Measurements from ENCODE around the gene ASF1B.

The ASF1B gene

GRCh38 chr19:14106840-14107239 is 29.5 kb downstream of the ASF1B start:
- DNase-seq, result no peak

- no peak for DNase-seq
Observed at GRCh38 chr19:14105680-14106079, 30.7 kb downstream of the ASF1B start.

DNA sequence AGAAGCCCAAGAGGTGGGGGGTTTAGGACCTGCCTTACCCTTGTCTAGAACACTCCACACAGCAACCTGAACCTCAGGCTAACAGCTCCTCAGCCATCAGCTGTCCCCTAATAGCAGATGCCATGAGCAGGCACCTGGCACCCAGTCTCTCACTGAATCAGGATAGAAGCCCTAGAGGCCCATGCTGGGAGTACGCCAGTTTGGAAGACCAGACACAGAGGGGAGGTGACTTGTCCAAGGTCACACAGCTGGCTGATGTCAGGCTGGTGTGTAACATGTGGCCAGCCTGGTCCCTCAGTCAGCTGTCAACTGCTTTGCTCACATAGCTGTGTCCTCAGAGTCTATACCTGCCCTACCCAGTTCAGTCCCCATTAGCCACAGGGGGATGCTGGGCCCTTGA is 33.1 kb downstream of the ASF1B start:
- DNase-seq, result no peak

- DNase-seq, result no peak
Observed at GRCh38 chr19:14102756-14103155, 33.6 kb downstream of the ASF1B start.

DNA sequence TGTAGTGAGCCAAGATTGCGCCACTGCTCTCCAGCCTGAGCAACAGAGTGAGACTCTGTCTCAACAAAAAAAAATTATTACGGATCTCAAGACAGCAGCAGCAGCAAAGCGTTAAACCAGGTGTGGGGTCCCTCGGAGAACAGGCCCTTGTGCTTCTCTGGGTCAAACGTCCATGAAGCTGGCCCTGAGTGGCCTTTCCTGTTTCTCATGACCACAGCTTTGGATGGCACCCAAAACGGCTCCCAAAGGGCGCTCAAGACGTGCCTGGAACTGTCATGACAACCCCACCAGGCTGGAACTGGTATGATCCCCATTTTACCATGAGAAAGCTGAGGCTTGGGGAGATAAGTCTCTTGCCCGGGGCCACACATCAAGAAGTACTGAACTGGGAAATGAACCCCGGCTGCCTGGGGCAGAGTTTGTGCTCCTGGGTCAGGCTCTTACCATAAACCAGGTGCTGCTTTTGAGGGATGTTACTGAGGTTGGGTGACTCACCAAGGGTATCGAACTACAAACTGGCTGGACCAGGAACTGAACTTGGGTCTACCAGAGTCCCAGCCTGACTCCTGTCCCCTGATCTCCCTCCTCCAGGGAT is 34.2 kb downstream of the ASF1B start:
- no peak for DNase-seq

DNA sequence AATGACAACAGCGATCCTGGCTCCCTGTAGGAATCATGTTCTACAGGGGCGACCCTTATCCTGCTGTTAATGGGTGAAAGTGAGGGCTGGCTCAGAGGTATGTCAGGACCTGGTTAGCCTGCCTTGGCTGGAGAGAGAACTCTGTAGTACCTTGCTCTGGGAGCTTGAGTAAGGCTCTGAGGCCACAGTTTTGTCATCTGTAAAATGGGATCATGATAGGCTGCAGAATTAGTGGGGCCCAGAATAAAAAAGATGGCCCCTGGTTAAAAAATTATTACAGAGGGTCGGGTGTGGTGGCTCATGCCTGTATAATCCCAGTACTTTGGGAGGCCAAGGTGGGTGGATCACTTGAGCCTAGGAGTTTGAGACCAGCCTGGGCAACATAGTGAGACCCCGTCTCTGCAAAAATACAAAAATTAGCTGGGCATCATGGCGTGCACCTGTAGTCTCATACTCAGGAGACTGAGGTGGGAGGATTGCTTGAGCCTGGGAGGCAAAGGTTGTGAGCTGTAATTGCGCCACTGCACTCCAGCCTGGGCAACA is 35.3 kb downstream of the ASF1B start:
- no peak for DNase-seq

- no peak for DNase-seq
Observed at GRCh38 chr19:14097532-14098151, 38.7 kb downstream of the ASF1B start.

DNA sequence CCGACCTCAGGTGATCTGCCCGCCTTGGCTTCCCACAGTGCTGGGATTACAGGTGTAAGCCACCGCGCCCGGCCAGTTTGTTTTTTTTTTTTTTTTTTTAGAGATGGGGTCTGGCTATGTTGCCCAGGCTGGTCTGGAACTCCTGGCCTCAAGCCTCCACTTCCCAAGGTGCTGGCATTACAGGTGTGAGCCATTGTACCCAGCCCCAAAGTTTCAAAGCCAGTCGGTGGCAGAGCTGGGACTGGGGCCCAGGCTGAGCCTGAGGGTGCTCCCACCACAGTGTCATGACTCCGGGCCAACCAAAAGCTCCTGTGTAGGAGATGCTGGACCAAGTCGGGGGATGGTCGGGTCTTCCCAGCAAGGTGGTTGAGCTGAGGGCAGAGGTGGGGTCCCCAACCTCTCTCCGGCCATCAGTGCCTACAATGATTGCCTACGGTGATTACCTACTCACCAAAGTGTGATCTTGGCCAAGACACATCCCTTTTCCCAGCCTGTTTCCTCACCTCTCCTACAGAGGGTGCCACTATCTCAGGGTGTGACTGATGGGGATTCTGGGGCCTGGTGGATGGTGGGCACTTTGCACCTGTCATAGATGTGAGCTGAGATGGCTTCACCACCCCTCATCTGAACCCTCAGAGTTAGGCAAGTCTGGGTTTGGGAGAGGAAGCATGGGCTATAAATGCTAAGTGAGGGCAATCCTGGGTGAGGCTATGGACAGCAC is 40.0 kb downstream of the ASF1B start:
- no peak for DNase-seq

DNA sequence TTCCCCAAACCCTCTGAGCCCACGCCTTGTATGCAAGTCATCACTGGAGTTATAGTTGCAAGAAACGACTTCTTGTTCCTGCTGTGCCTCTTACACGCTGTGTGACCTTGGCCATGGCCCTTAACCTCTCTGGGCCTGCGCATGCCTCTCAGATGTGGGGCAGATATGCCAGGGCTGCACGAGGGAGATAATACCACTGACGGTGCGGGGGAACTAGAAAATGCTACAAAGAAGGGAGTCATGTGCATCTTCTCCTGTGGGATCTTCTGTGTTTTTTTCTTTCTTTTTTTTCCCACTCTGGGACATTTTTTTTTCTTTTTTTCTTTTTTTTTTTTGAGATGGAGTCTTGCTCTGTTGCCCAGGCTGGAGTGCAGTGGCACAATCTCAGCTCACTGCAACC is 41.5 kb downstream of the ASF1B start:
- no peak for DNase-seq

DNA sequence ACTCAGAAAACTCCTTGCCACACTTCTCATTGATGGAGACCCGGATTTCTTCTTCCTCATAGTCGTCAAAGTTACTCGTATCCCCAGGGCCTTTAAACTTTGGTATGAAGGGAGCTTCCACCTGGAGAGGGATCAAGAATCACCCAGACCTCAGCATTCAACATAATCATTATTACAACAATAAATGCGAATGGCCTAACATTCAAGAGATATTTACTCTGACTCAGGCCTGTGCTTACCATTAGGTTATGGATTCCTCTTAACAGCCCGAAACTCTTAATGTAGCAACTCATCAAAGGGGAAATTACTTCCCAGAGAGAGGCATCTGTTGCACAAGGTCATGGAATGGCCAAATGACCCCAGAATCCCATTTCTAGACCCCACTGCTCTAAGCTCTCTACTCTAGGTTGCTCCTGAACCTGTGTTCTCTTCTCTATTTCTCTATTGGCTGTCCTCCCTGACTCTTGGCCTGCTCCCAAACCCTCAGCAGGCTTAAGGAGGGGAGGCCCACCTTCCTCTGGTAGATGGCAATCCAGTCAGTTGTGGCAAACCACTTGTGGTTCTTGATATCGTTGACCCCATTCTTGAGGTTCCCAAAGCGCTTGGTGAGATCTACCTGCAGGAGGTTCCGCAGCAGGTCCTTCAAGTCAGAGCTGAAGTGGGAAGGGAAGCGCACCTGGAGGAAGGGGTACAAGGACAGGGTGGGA is 43.1 kb downstream of the ASF1B start:
- DNase-seq, result no peak

DNA sequence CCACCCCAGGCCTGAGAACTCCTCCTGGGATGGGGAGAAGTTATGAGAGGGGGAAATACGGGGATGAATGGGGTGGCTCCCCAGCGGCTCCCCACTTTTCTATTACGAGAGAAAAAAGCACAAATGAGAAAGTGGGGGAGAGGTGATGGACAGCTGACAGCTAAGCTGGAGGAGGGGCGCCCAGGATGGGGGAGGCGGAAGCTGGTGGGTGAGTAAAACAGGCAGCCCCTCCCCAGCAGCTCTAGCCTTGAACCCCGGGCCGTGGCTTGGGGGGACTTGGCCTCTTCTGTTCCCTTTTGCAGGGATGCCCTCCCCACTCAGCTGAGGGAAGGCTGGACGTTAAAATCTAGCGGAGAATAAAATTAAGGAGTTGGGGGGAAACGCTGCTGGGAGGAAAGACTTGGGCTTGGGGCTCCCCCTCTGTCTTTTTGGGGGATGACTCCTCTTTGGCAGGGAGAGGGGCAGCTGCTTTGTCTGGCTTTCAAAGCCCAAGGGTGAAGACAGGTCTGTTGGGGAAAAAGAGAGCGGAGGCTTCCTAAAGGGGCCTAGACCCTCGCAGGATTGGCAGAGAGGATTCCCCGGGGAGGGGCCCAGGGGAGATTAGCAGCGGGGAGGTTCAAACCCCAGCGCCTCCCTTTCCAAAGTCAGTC is 44.5 kb downstream of the ASF1B start:
- DNase-seq, result no peak

GRCh38 chr19:14091081-14091812 is 45.1 kb downstream of the ASF1B start:
- DNase-seq, result peak; percentile 48

- DNase-seq, result peak; percentile 91
Observed at GRCh38 chr19:14090509-14091080, 45.8 kb downstream of the ASF1B start, which contains the start of gene SAMD1. Gene SAMD1 (minus strand): TSS chr19:14090751.

DNA sequence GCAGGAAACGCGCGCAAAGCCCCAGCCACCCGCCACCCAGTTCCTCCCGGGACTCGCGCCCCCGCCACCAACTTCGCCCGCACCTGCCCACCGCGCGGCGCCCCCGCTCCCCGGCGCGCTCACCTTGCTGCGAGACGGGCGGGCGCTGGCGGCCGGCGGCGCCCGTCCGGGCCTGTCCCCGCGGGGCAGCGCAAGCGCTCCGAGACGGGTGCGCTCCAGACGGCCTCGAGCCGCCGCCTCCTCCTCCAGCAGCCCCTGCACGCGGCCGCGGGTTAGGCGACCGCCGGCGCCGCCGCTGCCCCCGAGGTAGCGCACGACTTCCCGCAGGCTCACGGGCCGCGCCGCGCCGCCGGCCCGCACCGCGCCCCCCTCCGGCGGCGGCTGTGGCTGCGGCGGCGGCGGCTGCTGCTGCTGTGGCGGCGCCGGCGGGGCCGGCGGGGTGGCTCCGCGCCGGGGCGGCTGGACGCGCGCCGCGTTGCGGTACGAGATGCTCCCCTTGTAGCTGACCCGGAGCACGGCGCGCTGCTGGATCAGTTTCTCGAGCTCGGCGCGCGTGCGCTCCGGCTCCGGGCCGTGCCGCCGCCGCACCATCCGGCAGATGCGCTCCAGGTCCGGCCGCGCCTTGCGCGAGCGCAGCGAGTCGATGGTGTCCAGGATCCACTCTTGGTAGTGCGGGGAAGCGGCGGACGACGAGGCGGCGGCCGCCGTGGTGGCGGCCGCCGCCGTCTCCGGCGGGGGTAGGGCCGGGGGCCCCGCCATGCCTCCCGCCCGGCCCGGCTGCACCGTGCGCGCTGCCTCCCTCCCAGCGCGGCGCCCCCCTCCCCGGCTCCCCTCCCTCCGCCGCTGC is 46.5 kb downstream of the ASF1B start:
- DNase-seq, result peak; percentile 51

DNA sequence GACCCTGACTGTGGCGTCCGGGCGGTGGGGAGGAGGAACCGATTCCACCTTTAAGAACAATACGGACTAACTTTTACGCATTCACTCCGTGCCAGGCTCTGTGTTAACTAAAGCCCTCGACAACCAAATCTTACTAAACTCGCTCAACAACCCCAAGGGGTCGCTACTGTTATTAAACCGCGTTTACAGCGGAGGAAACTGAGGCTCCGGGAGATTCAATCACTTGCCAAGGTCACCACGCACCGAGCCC is 47.1 kb downstream of the ASF1B start:
- DNase-seq, result no peak

GRCh38 chr19:14088634-14089411 is 47.6 kb downstream of the ASF1B start:
- no peak for DNase-seq

- DNase-seq, result no peak
Observed at GRCh38 chr19:14086098-14086497, 50.3 kb downstream of the ASF1B start.

- no peak for DNase-seq
Observed at GRCh38 chr19:14085309-14085995, 50.9 kb downstream of the ASF1B start, which contains the start of gene C19orf67. Gene C19orf67 (minus strand): TSS chr19:14085783. CDS start chr19:14085627, 156 bp downstream.

GRCh38 chr19:14082675-14082960 is 53.8 kb downstream of the ASF1B start:
- DNase-seq, result no peak
